Testis (tissue), 2 donors: Measurements from ENCODE around the gene IFT52.

Experiments used
- POLR2A ChIP-seq: fragments of 450-650 bp; IDR thresholded peaks from one replicate; pipeline ENCODE4 v1.6.1; 2017; ENCODE audit warnings: antibody characterized with exemption, mild to moderate bottlenecking, moderate library complexity
- TF ChIP-seq, protein P1 (sequence below), 3 experiments: fragments of 450-650 bp in 2 of 3; fragments of 200-600 bp in 1 of 3; sonication (generic) in 1 of 3; IDR thresholded peaks; one replicate each; pipeline ENCODE4 v1.5.1; 2016 to 2019; ENCODE audit warnings: antibody characterized with exemption in 3 of 3, mild to moderate bottlenecking in 2 of 3, moderate library complexity in 1 of 3

DNA sequence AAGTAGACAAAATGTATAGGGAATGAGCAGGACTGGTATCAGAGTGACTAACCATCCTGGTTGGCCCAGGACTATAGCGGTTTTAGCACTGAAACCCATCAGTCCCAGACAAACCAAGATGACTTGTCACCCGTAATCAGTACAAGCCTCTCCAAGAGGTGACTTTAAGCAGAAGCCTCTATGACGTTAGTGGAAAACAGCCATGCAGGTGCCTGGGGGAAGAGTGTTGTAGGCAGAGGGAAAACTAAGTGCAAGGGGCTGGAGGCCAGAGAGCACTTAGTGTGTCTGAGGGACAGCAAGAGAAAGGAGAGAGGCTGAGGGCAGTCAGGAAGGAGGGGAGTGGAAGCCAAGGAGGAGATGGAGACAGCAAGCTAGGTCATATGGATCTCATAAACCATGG lies 29.8 kb upstream of the IFT52 start:
- TF ChIP-seq, protein P1, sequence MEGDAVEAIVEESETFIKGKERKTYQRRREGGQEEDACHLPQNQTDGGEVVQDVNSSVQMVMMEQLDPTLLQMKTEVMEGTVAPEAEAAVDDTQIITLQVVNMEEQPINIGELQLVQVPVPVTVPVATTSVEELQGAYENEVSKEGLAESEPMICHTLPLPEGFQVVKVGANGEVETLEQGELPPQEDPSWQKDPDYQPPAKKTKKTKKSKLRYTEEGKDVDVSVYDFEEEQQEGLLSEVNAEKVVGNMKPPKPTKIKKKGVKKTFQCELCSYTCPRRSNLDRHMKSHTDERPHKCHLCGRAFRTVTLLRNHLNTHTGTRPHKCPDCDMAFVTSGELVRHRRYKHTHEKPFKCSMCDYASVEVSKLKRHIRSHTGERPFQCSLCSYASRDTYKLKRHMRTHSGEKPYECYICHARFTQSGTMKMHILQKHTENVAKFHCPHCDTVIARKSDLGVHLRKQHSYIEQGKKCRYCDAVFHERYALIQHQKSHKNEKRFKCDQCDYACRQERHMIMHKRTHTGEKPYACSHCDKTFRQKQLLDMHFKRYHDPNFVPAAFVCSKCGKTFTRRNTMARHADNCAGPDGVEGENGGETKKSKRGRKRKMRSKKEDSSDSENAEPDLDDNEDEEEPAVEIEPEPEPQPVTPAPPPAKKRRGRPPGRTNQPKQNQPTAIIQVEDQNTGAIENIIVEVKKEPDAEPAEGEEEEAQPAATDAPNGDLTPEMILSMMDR (IDR thresholded peaks at IDR 0.05): no peak
- no peak for TF ChIP-seq POLR2A
